Prostate gland (tissue), 2 donors: ENCODE measurements around the gene NOVA1.

ENCODE experiments used
- CTCF ChIP-seq, 4 experiments: fragments of 200-600 bp in 2 of 4; fragments of 450-650 bp in 2 of 4; sonication (generic) in 2 of 4; IDR thresholded peaks; 1 replicate in 3 of 4; 2 replicates in 1 of 4; pipeline ENCODE4 v1.5.1; 2016 to 2019; ENCODE audit warnings: antibody characterized with exemption in 4 of 4, mild to moderate bottlenecking in 2 of 4, moderate library complexity in 2 of 4
- POLR2A ChIP-seq: fragments of 450-650 bp; IDR thresholded peaks from one replicate; pipeline ENCODE4 v1.6.1; 2016; ENCODE audit warnings: antibody characterized with exemption, mild to moderate bottlenecking
- POLR2AphosphoS5 ChIP-seq: sonication (generic); formaldehyde crosslinking; IDR thresholded peaks from one replicate; pipeline ENCODE4 v1.6.1; 2017; ENCODE audit warnings: antibody characterized with exemption

GRCh38 chr14:26554069-26554772 is 43.6 kb downstream of the NOVA1 start:
- no peak for TF ChIP-seq CTCF (IDR thresholded peaks at IDR 0.05)
- no peak for TF ChIP-seq POLR2AphosphoS5
- TF ChIP-seq POLR2A, result no peak
